Left renal cortex interstitium (tissue), 4 donors: ENCODE measurements around the gene MCF2L. TPM values are rescaled to one million over a fixed set of nuclear protein-coding genes. Genes with fewer than 3 reads are reported as not detected.
"Not testable (repeated sequence)": the region's sequence is repeated elsewhere in the genome, so short reads cannot be mapped to it uniquely, and the experiment has no call there.

Experiments used
- DNase-seq, 4 donors: peaks; one replicate each; pipeline ENCODE4 v3.0.0-alpha.2; 2013; ENCODE audit warnings: low read depth in 4 of 4, low spot score in 2 of 4, missing footprints in 1 of 4
- polyA plus RNA-seq, 4 donors: library from polyadenylated mRNA; unstranded; fragments of 120-200 nt; gene quantifications; one replicate each; pipeline ENCODE4 v1.2.1, GENCODE V29; 2013; ENCODE audit not compliant: insufficient read length in 4 of 4

MCF2L gene
- polyA plus RNA-seq, 4 donors, result 23.3 to 45.1 (median 38.1) TPM

DNA sequence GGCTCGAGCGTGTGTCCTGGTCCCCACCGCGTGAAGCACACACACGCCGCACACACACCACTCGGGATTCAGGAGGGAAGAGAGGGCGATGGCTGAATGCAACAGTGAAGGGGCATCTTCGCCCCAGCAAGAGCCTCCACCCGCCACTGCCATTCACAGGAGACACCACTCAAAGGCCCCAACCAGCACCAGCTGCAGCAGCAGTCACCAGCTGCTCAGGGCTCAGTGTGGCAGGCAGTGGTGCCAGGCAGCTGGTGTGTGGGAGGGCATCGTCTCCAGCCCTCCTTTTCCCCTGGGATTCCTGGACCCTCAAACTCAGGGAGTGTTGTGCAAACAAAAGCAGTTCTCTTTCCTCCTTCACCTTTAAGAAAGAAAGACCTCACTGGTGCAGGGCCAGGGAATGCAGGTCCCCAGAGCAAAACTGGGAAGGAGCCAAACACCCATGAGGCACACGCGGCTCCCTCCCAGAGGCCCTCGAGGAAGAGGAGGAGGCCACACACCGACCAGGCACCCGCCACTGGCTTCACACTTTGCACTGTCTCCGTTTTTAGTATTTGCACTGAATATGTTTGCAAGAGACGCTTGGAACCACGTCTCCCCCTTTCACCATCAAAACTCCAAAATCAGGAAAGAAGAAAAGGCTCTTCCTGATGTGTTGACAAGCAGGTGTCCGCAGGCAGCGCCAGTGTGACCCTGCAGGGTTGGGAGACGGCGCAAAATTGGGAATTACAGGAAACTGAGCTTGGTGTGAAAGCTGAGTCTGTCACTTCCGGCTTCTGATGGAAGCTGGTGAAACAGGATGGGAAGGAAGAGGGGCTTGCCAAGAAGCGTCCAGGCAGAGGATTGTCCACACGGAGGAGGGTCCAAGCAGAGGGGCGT lies 110.1 kb downstream of the MCF2L start:
- no peak for DNase-seq

DNA sequence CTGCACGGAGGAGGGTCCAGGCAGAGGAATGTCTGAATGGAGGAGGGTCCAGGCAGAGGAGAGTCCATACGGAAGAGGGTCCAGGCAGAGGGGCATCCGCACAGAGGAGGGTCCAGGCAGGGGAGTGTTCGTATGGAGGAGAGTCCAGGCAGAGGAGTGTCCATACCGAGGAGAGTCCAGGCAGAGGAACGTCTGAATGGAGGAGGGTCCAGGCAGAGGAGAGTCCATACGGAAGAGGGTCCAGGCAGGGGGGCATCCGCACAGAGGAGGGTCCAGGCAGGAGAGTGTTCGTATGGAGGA lies 110.7 kb downstream of the MCF2L start:
- not testable (repeated sequence) for DNase-seq

GRCh38 chr13:113080361-113080831 lies 111.4 kb downstream of the MCF2L start:
- DNase-seq, result no peak

GRCh38 chr13:113080901-113081521 lies 112.0 kb downstream of the MCF2L start:
- DNase-seq, result no peak

GRCh38 chr13:113082198-113083021 lies 113.4 kb downstream of the MCF2L start:
- no peak for DNase-seq

DNA sequence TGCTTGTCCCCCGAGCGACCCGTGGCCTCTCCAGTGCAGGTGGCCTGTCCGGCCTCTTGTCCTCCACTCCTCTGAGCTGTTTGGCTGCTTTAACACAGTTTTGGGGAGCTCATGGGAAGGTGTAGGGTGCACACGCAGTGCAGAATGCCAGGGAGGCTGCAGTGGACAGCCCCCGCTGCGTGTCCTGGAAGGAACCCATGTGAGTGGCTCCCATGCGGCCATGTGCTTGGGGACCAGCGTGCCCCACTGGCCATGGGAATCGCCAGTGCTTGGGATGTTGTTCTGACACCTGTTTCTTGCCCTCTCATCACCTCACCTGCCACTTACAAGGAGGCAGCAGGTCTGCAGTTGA lies 114.0 kb downstream of the MCF2L start:
- DNase-seq, result no peak

GRCh38 chr13:113083402-113084061 lies 114.5 kb downstream of the MCF2L start:
- no peak for DNase-seq

- no peak for DNase-seq
Observed at GRCh38 chr13:113084094-113084942, 115.3 kb downstream of the MCF2L start.

- DNase-seq, result no peak
Observed at GRCh38 chr13:113084943-113085540, 116.0 kb downstream of the MCF2L start.

DNA sequence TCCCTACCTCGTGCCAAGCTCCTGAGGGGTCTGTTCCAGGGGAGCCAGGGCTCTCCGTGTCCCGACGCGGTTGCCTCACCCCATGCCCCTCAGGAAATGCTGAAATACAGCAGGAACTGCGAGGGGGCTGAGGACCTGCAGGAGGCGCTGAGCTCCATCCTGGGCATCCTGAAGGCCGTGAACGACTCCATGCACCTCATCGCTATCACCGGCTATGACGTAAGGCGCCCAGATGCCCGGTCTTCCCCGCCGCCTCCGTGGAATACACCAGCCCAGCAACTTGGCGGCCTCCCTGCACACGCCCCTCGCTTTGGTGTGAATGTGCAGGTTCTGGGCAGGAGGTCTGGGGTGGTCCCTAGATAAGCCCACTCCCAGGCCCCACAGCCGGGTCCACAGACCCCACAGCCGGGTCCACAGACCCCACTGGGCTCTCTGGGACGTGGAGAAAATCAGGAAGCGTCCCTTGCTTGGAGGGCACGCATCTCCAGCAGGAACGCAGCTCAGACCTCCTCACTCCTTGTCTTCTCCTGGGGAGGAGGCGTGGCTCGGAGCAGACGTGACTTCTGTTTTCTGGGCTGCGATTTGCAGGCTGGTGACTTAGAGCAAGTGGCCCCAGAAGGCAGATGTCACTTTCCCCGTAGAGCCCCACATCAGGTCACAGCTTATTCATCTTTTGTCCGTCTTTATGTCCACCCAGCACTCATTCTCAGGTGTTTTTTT lies 117.2 kb downstream of the MCF2L start:
- DNase-seq, result no peak

- no peak for DNase-seq
Observed at GRCh38 chr13:113086991-113087922, 118.2 kb downstream of the MCF2L start.

DNA sequence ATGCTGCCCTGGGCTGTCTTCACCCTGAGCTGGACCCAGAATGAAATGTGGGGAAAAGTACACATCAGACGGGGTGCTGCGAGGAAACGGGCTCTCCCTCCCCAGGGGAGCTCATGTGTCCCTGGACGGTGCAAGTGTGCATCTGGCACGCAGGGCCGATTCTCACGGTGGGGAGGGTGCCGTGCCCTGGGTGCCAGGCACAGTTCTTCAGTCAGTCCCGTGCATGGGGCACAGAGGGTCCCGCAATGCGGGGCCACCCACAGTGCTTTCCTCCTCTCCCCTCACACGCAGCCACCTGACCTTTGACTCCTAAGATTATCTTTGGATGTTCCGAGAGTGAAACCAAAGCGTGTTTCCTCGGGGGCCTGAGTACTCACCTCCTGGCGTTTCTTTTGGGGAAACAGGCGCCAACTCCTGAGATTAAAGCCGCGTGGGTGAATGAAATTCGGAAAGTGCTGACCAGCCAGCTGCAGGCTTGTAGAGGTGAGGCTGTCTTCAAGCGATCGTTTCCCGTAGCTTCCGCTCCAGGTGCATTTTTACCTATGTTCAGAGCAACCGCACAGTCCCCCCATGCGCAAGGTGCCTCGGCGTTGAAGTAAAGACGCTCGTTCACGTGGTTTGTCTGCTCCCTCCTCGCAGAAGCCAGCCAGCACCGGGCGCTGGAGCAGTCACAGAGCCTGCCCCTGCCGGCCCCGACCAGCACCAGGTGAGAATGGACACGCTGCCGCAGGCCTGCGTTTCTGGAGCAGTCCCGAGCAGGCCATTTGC lies 119.1 kb downstream of the MCF2L start:
- no peak for DNase-seq

- DNase-seq, result no peak
Observed at GRCh38 chr13:113088691-113089020, 119.6 kb downstream of the MCF2L start.

DNA sequence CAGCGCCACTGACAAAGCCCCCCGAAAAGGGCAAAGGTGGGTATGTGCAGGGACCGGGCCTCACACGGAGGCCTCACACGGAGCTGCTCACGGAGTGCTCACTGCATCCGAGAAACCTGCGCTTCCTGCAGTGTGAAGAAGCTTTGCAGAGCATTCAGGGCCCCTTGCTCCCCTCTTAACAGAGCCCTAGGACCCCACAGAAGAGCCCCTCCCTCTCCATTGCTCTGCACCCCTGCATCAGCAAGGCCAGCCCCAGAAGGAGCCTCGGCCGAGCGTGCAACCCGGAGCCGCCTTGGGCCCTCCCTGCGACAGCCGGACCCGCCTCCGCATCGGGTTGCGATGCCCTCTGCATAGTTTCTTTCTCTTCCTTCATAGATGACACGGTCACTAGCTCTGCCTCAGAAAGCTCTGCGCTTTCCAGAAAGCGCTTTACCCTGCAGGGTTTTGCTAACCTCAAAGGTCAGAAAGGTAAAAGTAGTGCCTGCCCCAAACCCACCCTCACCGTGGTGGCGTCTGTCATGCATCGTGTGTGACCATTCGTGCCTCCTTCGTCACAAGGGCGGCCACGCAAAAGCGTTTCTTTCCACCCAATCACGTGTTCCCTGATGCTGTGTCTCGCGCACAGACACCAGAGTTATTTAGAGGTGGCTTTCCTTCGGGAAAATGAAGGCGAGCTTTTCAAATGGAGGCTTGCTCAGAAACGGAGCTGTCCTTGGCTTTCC lies 120.8 kb downstream of the MCF2L start:
- no peak for DNase-seq

GRCh38 chr13:113090415-113090770 lies 121.4 kb downstream of the MCF2L start:
- DNase-seq, result no peak

GRCh38 chr13:113090806-113091205 lies 121.8 kb downstream of the MCF2L start:
- DNase-seq, result no peak
